GM18511 (cell line): ENCODE measurements around the gene GSC2.

ENCODE experiments used
- ATAC-seq: cut with Tn5 transposase; IDR thresholded peaks from one replicate; pipeline ENCODE4 v1.9.1; 2021; ENCODE audit warnings: mild to moderate bottlenecking, moderate library complexity; ENCODE audit not compliant: unreplicated experiment

GSC2 gene

GRCh38 chr22:19178657-19179496 is 28.8 kb upstream of the GSC2 start, which contains the start of gene SLC25A1:
Gene SLC25A1, minus strand, starts transcription at chr22:19178736. Its CDS starts 63 bp downstream, at chr22:19178673.
- peak; percentile 75 for ATAC-seq

- peak; percentile 37 for ATAC-seq
Observed at GRCh38 chr22:19178065-19178656, 28.1 kb upstream of the GSC2 start.

DNA sequence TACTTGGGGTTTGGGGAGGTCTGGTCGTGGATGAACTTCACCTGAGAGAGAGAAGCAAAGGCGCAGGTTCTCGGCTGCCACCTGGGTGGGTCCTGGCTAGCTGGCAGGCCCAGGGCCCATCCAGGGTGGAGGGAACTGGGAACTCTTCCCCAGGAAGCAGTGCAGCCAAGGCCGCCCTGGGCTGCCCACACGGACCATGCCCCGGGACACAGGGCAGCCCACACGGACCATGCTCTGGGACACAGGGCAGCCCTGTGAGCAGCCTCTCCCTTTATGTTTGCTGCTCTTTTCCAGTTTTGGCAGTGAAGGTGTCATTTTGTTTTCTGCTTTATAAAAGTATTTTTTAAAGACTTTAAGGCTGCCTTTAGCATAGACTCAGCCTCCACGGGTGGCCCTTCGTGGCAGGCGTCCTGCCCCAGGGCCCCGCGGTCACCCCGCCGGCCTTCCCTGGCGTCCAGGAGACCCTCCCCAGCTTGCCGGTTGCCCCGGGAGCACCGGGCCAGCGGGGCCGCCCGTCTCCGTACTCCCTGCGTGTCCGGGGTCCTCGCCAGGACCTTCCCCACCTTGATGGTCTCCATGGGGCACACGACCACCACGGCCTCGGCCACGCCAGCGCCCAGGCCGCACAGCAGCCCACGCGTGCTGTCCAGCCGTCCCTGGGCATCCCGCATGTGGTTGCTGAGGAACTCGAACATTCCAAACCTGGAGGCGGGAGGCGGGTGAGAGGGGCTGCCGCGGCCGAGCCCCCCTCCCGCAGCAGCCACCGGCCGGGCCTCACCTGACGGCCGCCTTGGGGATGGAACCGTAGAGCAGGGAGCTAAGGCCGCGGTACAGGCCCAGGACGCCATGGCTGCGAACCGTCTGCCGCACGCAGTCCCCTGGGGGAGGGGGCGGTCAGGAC is 27.3 kb upstream of the GSC2 start:
- no peak for ATAC-seq

DNA sequence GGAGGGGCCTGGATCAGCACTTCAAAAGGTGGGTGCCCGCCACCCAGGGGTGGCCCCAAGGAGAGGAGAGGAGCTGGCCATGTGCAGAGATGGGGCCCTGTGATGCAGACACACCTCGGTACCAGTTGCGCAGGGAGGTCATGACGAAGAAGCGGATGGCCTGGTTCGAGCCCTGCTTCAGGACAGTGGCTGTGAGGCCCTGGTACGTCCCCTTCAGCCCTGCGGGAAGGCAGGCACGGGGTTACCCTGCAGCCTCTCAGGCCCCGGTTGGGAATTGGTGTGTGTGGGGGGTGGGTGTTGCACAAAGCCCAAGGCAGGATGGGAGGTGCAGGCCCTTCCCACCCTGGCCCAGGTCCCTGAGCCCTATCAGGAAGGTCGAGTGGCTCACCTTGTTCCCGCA is 26.6 kb upstream of the GSC2 start:
- ATAC-seq = no peak

DNA sequence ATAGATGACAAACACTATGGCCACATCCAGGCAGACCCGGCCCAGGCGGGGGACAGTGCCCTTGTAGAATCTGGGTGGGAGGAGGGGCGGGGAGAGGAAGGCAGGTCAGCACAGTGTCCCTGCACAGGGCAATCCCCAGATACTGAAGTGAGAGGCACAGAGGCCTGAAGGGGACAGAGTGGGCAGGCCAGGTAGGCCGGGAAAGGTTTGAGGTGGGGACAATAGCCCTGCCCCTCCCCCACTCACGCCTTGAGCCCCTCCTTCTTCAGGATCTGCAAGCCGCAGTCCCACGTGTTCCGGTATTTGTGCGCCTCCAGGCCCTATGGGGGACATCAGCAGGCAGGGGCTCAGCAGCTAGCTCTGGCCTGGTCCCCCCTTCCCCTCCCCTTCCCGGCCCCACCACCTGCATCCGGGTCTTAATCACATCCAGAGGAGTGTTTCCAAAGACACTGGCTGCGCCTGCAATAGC is 26.1 kb upstream of the GSC2 start:
- no peak for ATAC-seq

DNA sequence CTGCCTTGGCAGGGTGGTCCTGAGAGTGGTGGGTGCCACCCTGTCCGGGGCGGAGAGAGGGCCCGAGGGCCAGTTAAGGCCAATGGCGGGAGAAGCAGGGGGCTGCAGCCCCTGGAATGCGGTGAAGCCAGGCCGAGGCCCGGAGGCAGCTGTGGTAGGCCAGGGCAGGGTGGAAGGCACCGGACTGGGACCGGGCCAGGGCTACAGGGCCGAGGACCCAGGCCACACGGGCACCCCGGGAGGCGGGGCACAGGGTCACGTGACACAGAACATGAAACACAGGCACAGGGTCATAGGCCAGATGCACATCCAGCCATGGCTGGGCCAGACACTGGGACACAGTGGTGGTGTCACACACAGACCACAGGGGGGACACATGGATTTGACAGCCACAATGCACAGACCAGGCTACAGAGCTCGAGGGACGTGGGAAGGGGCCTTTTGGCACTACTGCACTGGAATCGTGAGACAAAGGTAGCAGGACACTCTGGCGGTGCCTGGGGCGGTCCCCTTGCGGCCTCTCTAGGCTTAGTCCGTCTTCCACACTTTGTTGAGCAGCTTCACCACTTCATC is 25.6 kb upstream of the GSC2 start:
- no peak for ATAC-seq

DNA sequence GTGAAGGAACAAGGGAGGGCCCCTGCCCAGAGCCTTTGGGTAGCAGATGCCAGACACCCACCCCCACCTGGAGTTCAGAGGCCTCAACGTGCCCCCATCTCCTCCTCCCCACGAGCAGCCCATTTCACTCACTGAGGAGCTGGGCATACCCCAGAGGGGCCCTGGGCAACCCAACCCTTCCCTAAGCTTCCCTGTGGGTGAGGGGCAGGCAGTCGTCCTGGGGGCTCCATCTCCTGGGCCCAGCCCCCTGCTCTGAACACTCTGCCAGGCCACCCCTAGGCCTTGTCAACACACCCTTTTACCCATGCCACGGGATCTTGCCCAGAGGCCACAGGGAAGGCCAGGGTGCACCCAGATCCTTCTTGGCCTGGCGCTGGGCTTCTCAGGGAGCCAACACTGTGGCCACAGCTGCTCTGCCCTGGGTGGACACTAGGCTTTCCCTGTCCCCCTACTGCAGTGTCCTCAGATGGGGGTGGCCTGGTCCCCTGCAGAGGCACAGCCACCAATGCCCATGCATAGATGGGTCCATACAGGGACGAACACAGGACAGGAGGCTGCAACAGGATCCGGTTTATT is 25.0 kb upstream of the GSC2 start:
- no peak for ATAC-seq

GRCh38 chr22:19174106-19175025 is 24.3 kb upstream of the GSC2 start:
- no peak for ATAC-seq

DNA sequence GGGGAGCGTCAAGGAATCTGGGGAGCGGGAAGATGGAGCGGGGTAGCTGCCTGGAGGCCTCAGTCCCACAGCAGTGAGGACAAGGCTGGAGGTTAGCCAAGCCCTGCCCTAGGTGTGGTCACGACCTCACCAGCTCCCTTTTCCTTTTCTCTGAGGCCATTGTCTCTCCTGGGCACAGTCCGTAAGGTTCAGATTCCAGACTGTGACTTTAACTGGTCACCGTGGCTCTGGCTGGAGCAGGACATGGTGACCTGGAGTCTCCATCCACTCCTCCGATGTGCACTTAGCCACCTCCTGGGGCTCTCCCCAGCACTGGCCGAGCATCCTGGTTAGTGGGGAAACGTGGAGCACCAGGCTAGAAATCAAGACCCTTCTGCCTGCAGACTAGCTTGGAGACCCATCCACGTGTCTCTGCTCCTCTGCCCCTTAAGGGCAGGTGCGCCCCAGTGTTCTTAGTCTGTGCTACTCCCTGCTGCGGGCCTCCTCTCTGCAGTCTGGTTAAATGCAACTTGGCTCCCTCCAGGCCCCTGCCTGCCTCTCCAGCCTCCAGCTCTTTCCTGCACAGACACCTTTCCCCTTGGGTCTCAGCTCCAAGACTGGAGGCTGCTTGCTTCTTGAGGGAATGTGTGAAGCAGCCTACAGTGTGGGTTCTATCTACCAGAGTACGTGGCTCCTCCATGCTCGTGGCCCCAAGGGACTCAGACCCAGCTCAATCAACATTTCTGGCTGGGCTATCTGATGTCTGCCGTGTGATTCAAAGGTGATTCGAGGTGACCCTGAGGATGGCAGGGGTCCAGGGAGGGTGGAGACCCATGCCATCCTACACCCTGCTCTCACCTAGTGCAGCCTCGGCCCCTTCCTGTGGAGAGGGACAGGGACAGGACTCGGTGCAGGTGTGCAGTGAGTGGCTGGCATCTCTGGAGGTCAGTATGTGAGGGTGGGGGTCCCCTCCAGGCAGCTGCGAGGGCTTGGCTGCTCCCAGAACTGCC is 23.2 kb upstream of the GSC2 start:
- ATAC-seq = no peak

- no peak for ATAC-seq
Observed at GRCh38 chr22:19172213-19173046, 22.3 kb upstream of the GSC2 start.

DNA sequence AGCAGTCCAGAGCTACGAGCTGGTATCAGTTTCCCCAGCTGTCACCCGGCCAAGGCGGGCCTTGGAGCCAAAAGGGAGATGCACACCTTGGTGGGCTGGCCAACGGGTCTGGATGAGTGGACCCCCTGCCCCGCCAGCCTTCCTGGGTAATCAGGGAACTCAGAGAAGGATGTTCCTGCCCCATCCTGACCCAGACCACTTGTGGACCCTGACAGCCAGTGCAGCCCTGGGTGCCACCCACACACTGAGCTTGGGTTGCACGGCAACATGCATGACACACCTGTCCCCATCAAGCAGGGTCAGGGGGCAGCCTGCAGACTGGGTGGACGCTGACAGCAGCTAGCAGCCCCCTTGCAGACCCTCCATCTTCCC is 19.8 kb upstream of the GSC2 start:
- no peak for ATAC-seq

DNA sequence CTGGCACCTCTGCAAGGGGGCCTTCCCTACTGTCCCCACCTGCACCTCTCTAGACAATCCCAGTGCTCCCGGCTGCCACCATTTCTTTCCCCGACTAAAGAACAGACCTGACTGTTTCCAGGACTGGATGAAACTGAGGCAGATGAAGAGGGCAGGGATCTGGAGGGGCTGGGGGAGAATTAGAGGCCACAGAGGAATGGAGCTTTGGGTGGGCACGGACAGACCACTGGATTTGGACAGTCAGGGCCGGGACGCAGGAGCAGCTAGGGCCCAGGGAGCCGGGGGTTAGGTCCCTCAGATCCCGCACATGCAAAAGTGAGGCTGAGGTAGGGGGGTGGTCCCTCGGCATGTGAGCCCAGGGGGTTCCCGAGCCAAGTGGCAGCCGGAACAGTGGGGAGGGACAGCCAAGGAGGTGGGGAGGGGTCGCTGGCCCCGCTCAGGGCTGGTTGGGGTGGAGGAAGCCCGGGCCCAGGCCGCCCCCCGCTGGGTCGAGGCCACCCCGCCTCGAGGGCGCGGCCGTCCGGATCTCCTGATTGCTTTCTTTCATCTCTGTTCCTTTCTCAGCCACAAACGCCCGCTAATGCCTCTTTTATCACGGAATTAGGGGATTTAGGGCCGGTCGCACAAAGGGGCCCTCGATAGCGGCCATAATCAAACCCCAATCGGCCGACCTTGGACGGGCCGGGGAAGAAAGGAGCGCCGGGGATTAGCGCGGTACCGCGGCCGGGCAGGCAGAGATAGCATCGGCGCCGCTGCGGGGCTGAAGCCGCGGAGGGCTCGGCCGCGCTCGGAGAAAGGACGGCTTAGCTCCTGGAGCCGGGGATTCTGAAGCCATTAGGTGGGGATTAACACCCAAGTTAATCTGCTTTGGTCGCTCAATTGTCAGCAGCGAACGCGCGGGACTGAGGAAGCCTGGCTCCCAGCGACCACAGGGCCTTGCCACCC is 19.2 kb upstream of the GSC2 start:
- ATAC-seq = no peak

GRCh38 chr22:19168088-19168890 is 18.2 kb upstream of the GSC2 start:
- ATAC-seq = no peak

DNA sequence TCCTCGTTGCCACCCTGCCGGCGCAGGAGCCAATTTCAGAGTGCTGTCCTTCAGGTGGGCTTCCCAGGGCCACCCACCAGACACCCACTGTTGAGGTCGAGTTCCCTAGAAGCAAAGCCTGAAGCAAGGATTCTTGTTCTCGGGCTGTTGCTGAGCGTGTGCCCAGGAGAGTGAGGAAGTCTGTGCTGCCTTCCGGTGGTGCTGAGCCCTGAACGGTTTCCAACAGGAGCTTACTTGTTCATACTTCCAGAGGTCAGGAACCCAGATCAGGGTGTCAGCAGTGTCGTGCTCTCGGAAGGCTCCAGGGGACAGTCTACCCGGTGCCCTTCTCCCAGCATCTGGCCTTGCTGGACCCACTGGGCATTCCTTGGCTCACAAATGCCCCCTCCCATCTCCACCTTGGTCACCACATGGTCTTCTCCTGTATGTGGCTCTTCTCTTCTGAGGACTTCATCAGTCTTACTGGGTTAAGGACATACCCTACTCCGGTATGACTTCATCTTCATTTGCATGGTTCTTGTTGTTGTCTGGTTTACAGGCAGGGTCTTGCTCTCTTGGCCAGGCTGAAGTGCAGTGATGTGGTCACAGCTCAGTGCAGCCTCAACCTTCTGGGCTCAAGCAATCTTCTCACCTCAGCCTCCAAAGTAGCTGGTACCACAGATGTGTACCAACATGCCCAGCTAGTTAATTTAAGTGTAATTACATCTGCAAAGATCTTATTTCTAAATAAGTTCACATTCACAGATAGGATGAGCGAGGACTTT is 17.2 kb upstream of the GSC2 start:
- no peak for ATAC-seq

- ATAC-seq = no peak
Observed at GRCh38 chr22:19166421-19166820, 16.3 kb upstream of the GSC2 start.
